AG04449 (cell line): ENCODE results near the gene KDM6A.
"Not testable (repeated sequence)": the region's sequence is repeated elsewhere in the genome, so short reads cannot be mapped to it uniquely, and the experiment has no call there.

Experiments
- CTCF ChIA-PET: fragments of 350-600 bp; formaldehyde crosslinking; extraction: SDS; loops from one replicate; lab custom pipeline; 2021; ENCODE audit warnings: antibody characterized with exemption; lab: Yijun Ruan, JAX
- POLR2A ChIA-PET: fragments of 400-600, 350-600 bp; formaldehyde crosslinking; extraction: SDS; loops from one replicate; lab custom pipeline; 2020; ENCODE audit warnings: antibody characterized with exemption, inconsistent platforms; lab: Yijun Ruan, JAX
- DNase-seq: peaks from one replicate; pipeline ENCODE4 v3.0.0-alpha.2; 2010; ENCODE audit warnings: low read depth, low spot score
- H3K4me3 ChIP-seq: 2 replicates; pipeline ENCODE4 v1.5.1; 2011; ENCODE audit warnings: low read depth, mild to moderate bottlenecking, control low read depth, low read length
- TF ChIP-seq, protein P1 (sequence below): IDR thresholded peaks from one replicate; pipeline ENCODE4 v1.5.1; 2011; ENCODE audit warnings: mild to moderate bottlenecking, moderate library complexity, low read length, control low read depth, inconsistent platforms; ENCODE audit not compliant: insufficient read depth; ENCODE audit errors: missing control alignments

KDM6A gene

DNA sequence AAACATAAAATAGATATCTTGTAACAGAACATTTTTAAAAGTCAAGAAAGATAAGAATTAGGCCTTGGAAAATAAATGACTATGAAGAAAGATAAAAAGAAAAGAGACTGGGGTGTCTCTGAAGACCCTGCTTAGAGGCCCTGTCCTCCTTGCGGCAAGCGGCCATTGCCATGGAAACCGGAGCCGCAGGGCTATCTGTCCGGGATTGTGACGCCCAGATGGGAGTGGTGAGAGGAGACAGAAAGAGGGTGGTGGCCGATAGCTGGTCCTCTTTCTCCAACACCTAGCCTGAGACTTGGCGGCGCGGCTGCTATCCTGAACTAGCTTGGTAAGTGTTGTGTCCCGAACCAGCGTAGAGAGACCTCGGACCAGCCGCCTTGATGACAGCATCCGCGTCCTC is 29.2 kb upstream of the KDM6A start, which contains the start of gene DUSP21:
TSS of gene DUSP21 (plus strand) at position 269 of the 400 bp plus-strand sequence. CDS start at position 381, 112 bp downstream.
- TF ChIP-seq, protein P1, sequence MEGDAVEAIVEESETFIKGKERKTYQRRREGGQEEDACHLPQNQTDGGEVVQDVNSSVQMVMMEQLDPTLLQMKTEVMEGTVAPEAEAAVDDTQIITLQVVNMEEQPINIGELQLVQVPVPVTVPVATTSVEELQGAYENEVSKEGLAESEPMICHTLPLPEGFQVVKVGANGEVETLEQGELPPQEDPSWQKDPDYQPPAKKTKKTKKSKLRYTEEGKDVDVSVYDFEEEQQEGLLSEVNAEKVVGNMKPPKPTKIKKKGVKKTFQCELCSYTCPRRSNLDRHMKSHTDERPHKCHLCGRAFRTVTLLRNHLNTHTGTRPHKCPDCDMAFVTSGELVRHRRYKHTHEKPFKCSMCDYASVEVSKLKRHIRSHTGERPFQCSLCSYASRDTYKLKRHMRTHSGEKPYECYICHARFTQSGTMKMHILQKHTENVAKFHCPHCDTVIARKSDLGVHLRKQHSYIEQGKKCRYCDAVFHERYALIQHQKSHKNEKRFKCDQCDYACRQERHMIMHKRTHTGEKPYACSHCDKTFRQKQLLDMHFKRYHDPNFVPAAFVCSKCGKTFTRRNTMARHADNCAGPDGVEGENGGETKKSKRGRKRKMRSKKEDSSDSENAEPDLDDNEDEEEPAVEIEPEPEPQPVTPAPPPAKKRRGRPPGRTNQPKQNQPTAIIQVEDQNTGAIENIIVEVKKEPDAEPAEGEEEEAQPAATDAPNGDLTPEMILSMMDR: no peak
- no peak for DNase-seq
- ChIA-PET CTCF (no interaction called here), POLR2A (no interaction called here)
- no peak within 1 kb of the TSS for H3K4me3 ChIP-seq

DNA sequence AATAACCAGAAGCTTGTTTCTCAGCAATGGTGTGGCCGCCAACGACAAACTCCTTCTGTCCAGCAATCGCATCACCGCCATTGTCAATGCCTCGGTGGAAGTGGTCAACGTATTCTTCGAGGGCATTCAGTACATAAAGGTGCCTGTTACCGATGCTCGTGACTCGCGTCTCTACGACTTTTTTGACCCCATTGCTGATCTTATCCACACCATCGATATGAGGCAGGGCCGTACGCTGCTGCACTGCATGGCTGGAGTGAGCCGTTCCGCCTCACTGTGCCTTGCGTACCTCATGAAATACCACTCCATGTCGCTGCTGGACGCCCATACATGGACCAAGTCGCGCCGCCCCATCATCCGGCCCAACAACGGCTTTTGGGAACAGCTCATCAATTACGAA is 28.8 kb upstream of the KDM6A start:
- TF ChIP-seq, protein P1: no peak
- POLR2A ChIA-PET: no interaction called here
- no peak overlapping the region for H3K4me3 ChIP-seq
- DNase-seq: no peak
- CTCF ChIA-PET: no interaction called here

GRCh38 chrX:44850891-44851290 is 22.1 kb upstream of the KDM6A start:
- H3K4me3 ChIP-seq, CTCF ChIA-PET, DNase-seq, POLR2A ChIA-PET: not testable (repeated sequence)

DNA sequence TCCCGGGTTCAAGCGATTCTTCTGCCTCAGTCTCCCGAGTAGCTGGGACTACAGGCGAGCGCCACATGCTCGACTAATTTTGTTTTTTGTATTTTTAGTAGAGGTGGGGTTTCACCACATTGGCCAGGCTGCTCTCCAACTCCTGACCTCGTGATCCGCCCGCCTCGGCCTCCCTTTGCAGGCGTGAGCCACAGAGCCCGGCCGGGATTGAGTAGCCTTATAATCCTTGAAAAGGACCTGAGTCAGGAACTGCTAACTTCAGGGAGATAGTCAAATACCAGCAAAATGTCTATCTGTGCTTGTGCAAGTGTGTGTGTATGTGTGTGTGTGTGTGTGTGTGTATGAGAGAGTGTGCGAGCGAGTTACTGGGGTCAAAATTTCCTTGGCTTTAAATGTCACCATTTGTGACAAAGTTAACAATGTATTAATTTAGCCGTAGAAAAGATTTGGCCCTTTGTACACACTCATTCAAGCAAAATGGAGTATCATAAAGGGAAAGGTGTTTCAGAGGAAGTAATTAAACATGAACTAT is 1.8 kb upstream of the KDM6A start:
- TF ChIP-seq, protein P1: no peak
- POLR2A ChIA-PET: no interaction called here
- CTCF ChIA-PET: no interaction called here
- DNase-seq: no peak
- peak overlapping the region; percentile 65 for H3K4me3 ChIP-seq

DNA sequence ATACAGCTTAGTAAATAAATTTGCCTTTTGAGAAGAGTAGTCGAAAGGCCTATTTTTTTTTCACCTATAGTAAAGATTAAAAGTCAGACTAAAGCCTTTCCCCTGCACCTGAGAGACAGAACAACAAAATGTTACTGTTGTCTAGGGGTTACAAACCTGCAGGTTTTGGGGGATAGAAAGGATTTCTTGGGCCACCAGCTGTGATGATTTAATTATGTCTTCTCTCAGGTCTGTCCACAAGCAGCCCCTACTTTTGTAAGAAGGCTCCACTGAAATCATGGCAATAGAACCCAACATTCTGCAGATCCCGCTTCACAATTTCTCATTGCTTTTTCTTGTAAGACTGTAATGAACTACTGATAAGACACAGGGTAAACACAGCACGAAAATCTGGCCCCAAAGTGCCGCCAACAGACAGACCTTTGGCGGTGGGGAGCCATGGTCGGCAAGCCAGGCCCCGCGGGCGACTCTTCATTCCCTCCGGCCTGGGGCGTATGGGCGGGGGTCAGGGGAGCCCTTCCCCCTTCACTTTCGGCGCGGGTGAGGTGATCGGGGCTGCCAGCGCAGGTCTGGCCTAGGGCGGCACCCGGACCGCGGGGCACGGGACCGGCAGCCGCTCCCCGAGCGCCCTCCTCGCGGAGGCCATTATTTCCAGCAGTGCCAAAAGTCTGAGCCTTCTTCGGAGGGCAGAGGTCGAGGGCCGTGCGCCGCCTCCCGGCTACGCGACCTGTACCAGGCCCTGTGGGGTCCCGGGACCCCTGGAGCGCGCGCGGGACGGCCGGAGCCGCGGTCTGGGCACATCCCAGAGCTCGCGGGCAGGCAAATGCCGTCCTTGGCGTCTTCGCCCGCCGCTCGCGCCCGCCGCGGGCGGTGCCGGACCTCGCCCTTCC is 812 bp upstream of the KDM6A start:
- CTCF ChIA-PET: no interaction called here

GRCh38 chrX:44873415-44874276 is 658 bp downstream of the KDM6A start:
- TF ChIP-seq, protein P1: no peak
- ChIA-PET CTCF (no interaction called here), POLR2A (no interaction called here)
- DNase-seq: no peak
- peak overlapping the region; percentile 68 for H3K4me3 ChIP-seq

More for the DNA sequence above, 812 bp upstream of the KDM6A start:
- H3K4me3 ChIP-seq: peak overlapping the region; percentile 65
- no peak for DNase-seq
- TF ChIP-seq, protein P1: no peak
- POLR2A ChIA-PET: interaction anchor here (0.6 to 0.7 kb wide), 2 partner anchors 32 to 499 kb away, joined by 3 read pairs; no protein-coding TSS in a partner anchor
